Measurements from ENCODE around the gene ZSWIM5. TPM values are rescaled to one million over a fixed set of nuclear protein-coding genes. Genes with fewer than 3 reads are reported as not detected.
"Not testable (repeated sequence)": the region's sequence is repeated elsewhere in the genome, so short reads cannot be mapped to it uniquely, and the experiment has no call there.

ZSWIM5 gene
- polyA plus RNA-seq (2011; rRNA removed) = 0.07 and 0.15 TPM in 2 replicates
- polyA minus RNA-seq (2011; rRNA and poly(A)+ RNA removed) = 0.15 and 0.24 TPM in 2 replicates

DNA sequence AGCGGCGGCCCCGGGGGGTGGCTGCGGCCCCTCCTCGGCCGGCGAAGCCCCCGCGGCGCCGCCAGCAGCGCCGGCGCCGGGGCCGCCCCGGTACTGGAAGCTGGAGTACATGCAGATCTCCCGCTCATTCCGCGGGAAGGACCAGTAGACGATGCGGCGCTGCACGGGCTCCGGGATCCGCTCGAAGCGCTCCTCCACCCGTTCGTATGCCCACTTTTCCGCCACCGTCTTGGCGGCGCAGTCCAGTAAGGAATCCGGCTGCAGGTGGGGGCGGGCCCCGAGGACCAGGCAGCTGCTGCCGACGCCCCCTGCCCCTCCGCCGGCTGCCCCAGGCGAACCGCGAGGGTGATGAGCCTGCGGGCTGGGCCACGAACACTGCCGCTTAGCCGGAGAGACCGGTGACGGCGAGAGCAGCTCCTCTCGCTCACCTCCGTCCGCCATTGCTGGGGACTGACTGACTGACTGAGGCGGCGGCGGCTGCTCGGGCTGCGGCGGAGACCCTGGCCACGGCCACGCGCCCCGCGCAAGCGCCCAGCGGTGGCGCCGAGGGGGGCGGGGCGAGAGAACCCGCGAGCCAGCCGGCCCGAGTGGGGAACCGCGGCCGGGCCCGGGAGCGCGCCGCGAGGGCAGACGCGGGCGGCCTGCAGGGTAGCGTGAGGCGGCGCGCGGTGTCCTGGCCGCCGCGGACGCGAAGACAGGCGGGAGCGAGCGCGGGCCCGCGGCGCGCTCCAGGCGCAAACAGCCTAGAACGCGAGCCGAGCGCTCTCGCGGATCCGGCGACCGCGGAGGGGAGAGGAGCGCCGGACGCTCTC is at the start of gene ZSWIM5:
ZSWIM5 (minus strand) TSS at position 696 of the 812 bp plus-strand sequence; CDS start at position 441, 255 bp downstream.
- TF ChIP-seq, protein P1, sequence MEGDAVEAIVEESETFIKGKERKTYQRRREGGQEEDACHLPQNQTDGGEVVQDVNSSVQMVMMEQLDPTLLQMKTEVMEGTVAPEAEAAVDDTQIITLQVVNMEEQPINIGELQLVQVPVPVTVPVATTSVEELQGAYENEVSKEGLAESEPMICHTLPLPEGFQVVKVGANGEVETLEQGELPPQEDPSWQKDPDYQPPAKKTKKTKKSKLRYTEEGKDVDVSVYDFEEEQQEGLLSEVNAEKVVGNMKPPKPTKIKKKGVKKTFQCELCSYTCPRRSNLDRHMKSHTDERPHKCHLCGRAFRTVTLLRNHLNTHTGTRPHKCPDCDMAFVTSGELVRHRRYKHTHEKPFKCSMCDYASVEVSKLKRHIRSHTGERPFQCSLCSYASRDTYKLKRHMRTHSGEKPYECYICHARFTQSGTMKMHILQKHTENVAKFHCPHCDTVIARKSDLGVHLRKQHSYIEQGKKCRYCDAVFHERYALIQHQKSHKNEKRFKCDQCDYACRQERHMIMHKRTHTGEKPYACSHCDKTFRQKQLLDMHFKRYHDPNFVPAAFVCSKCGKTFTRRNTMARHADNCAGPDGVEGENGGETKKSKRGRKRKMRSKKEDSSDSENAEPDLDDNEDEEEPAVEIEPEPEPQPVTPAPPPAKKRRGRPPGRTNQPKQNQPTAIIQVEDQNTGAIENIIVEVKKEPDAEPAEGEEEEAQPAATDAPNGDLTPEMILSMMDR (IDR thresholded peaks at IDR 0.05; ENCODE audit: insufficient read depth, low read depth, low read length) = no peak
- Histone ChIP-seq H3K4me3 (ENCODE audit: low read depth, low read length) (peak within 1 kb of the TSS; percentile 59), H3K36me3 (ENCODE audit: control insufficient read depth, insufficient read depth, low read length) (no peaks in the 10 kb centered on the region), H3K27me3 (ENCODE audit: control insufficient read depth, insufficient read depth, low read length) (peaks cover 15% of the 10 kb centered on the region)
- CTCF ChIA-PET = no interaction called here
- POLR2A ChIA-PET = interaction anchor here (0.7 kb wide), 1 partner anchor 13 kb away, joined by 3 read pairs; no protein-coding TSS in a partner anchor
- DNase-seq (ENCODE audit: low read depth) = no peak

DNA sequence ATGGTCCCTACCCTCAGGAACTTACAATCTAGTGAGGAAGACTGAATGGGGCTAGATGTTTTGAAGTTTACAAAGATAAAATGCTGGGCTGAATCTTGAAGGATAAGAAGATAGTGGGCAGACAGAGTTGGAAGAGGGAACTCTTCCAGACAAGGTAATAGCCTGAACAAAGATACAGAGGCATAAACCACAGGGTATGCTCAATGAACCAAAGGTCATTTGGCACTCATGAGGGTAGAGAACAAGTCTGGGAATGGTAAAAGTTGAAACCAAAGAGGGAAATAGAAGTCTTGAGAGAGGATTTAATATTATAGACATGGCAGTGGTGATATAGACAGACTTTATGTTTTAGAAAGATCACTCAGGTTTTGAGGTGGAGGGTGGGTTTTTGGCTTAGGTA is 48.1 kb upstream of the ZSWIM5 start:
- Histone ChIP-seq H3K36me3 (ENCODE audit: control insufficient read depth, insufficient read depth, low read length) (no peaks in the 10 kb centered on the region), H3K4me3 (ENCODE audit: low read depth, low read length) (no peak overlapping the region), H3K27me3 (ENCODE audit: control insufficient read depth, insufficient read depth, low read length) (no peaks in the 10 kb centered on the region)
- ChIA-PET CTCF (no interaction called here), POLR2A (no interaction called here)
- TF ChIP-seq, protein P1 (IDR thresholded peaks at IDR 0.05; ENCODE audit: insufficient read depth, low read depth, low read length) = no peak
- DNase-seq (ENCODE audit: low read depth) = no peak

DNA sequence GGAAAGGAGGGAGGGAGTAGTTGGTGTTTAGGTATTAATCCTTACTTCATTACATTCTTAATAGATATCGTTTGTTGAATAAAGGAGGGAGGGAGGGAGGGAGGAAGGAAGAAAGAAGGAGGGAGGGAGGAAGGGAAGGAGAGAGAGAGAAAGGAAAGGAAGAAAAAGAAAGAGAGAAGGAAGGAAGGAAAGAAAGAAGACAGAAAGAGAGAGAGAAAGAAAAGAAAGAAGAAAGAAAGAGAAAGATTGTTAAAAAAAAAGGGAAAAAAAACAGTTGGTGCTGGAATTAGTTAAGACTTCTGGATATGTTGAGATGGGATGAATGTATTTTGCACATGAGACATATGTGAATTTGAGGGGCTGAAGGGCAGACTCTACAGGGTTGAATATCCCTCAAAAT is 44.1 kb upstream of the ZSWIM5 start:
- Histone ChIP-seq H3K4me3 (ENCODE audit: low read depth, low read length) (no peak overlapping the region), H3K27me3 (ENCODE audit: control insufficient read depth, insufficient read depth, low read length) (no peaks in the 10 kb centered on the region), H3K36me3 (ENCODE audit: control insufficient read depth, insufficient read depth, low read length) (no peaks in the 10 kb centered on the region)
- DNase-seq (ENCODE audit: low read depth) = no peak
- ChIA-PET POLR2A (no interaction called here), CTCF (no interaction called here)
- TF ChIP-seq, protein P1 (IDR thresholded peaks at IDR 0.05; ENCODE audit: insufficient read depth, low read depth, low read length) = no peak

DNA sequence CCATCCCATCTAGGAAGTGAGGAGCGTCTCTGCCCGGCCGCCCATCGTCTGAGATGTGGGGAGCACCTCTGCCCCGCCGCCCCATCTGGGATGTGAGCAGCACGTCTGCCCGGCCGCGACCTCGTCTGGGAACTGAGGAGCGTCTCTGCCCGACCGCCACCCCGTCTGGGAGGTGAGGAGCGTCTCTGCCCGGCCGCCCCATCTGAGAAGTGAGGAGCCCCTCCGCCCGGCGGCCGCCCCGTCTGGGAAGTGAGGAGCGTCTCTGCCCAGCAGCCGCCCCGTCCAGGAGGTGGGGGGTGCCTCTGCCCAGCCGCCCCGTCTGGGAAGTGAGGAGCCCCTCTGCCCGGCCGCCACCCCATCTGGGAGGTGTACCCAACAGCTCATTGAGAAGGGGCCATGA is 41.6 kb upstream of the ZSWIM5 start:
- DNase-seq (ENCODE audit: low read depth); H3K36me3 ChIP-seq (ENCODE audit: control insufficient read depth, insufficient read depth, low read length); H3K4me3 ChIP-seq (ENCODE audit: low read depth, low read length); POLR2A ChIA-PET; H3K27me3 ChIP-seq (ENCODE audit: control insufficient read depth, insufficient read depth, low read length): not testable (repeated sequence)
- CTCF ChIA-PET = interaction anchor here (0.9 kb wide), 1 partner anchor 233 kb away, joined by 3 read pairs; no protein-coding TSS in a partner anchor

DNA sequence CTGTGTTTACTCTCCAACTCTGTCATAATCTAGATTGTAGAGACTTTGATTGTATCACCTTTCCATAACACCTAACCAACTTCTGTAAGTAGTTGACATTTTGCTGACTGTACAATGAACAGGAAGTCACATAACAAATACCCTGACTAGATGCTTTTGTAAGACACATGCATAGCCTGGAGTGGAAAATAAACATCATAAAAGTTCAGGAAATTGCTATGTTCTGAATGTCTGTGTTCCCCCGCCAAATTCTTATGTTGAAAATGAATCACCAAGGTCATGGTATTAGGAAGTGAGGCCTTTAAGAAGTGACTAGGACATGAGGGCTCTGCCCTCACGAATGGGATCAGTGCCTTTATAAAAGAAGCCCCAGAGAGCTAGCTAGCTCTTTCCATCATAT is 40.4 kb upstream of the ZSWIM5 start:
- CTCF ChIA-PET = interaction anchor here (0.6 kb wide), 1 partner anchor 25 kb away, joined by 4 read pairs; no protein-coding TSS in a partner anchor
- TF ChIP-seq, protein P1 (IDR thresholded peaks at IDR 0.05; ENCODE audit: insufficient read depth, low read depth, low read length) = no peak
- POLR2A ChIA-PET = no interaction called here
- DNase-seq (ENCODE audit: low read depth) = peak; percentile 90
- Histone ChIP-seq H3K27me3 (ENCODE audit: control insufficient read depth, insufficient read depth, low read length) (no peaks in the 10 kb centered on the region), H3K4me3 (ENCODE audit: low read depth, low read length) (no peak overlapping the region), H3K36me3 (ENCODE audit: control insufficient read depth, insufficient read depth, low read length) (no peaks in the 10 kb centered on the region)

DNA sequence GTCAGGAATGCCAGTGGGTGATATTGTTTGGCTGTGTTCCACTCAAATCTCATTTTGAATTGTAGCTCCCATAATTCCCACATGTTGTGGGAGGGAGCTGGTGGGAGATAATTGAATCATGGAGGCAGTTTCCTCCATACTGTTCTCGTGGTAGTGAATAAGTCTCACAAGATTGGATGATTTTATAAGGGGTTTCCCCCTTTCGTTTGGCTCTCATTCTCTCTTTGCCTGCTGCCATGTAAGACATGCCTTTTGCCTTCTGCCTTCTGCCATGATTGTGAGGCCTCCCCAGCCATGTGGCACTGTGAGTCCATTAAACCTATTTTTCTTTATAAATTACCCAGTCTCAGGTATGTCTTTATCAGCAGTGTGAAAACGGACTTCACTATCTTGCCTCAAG is 40.0 kb upstream of the ZSWIM5 start:
- H3K36me3 ChIP-seq (ENCODE audit: control insufficient read depth, insufficient read depth, low read length); H3K4me3 ChIP-seq (ENCODE audit: low read depth, low read length); DNase-seq (ENCODE audit: low read depth); POLR2A ChIA-PET; H3K27me3 ChIP-seq (ENCODE audit: control insufficient read depth, insufficient read depth, low read length): not testable (repeated sequence)
- CTCF ChIA-PET = interaction anchor here (0.6 kb wide), 1 partner anchor 26 kb away, joined by 4 read pairs; no protein-coding TSS in a partner anchor
